Breast epithelium (tissue), 3 donors: ENCODE results near the gene IL1R1.

Source experiments
- POLR2A ChIP-seq: fragments of 450-650 bp; IDR thresholded peaks from one replicate; pipeline ENCODE4 v1.6.1; 2016; ENCODE audit warnings: antibody characterized with exemption, mild to moderate bottlenecking, moderate library complexity
- TF ChIP-seq, protein P1 (sequence below), 3 donors: fragments of 450-650 bp; IDR thresholded peaks; one replicate each; pipeline ENCODE4 v1.5.1; 2016 to 2017; ENCODE audit warnings: antibody characterized with exemption in 3 of 3, mild to moderate bottlenecking in 3 of 3, moderate library complexity in 3 of 3

GRCh38 chr2:102190430-102191107 is 48.0 kb downstream of the IL1R1 start:
- TF ChIP-seq POLR2A: no peak
- TF ChIP-seq, protein P1, sequence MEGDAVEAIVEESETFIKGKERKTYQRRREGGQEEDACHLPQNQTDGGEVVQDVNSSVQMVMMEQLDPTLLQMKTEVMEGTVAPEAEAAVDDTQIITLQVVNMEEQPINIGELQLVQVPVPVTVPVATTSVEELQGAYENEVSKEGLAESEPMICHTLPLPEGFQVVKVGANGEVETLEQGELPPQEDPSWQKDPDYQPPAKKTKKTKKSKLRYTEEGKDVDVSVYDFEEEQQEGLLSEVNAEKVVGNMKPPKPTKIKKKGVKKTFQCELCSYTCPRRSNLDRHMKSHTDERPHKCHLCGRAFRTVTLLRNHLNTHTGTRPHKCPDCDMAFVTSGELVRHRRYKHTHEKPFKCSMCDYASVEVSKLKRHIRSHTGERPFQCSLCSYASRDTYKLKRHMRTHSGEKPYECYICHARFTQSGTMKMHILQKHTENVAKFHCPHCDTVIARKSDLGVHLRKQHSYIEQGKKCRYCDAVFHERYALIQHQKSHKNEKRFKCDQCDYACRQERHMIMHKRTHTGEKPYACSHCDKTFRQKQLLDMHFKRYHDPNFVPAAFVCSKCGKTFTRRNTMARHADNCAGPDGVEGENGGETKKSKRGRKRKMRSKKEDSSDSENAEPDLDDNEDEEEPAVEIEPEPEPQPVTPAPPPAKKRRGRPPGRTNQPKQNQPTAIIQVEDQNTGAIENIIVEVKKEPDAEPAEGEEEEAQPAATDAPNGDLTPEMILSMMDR (IDR thresholded peaks at IDR 0.05): no peak
